Measurements from ENCODE around the gene NIBAN1.
"Not testable (repeated sequence)": the region's sequence is repeated elsewhere in the genome, so short reads cannot be mapped to it uniquely, and the experiment has no call there.

The NIBAN1 gene, protein sequence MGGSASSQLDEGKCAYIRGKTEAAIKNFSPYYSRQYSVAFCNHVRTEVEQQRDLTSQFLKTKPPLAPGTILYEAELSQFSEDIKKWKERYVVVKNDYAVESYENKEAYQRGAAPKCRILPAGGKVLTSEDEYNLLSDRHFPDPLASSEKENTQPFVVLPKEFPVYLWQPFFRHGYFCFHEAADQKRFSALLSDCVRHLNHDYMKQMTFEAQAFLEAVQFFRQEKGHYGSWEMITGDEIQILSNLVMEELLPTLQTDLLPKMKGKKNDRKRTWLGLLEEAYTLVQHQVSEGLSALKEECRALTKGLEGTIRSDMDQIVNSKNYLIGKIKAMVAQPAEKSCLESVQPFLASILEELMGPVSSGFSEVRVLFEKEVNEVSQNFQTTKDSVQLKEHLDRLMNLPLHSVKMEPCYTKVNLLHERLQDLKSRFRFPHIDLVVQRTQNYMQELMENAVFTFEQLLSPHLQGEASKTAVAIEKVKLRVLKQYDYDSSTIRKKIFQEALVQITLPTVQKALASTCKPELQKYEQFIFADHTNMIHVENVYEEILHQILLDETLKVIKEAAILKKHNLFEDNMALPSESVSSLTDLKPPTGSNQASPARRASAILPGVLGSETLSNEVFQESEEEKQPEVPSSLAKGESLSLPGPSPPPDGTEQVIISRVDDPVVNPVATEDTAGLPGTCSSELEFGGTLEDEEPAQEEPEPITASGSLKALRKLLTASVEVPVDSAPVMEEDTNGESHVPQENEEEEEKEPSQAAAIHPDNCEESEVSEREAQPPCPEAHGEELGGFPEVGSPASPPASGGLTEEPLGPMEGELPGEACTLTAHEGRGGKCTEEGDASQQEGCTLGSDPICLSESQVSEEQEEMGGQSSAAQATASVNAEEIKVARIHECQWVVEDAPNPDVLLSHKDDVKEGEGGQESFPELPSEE

DNA sequence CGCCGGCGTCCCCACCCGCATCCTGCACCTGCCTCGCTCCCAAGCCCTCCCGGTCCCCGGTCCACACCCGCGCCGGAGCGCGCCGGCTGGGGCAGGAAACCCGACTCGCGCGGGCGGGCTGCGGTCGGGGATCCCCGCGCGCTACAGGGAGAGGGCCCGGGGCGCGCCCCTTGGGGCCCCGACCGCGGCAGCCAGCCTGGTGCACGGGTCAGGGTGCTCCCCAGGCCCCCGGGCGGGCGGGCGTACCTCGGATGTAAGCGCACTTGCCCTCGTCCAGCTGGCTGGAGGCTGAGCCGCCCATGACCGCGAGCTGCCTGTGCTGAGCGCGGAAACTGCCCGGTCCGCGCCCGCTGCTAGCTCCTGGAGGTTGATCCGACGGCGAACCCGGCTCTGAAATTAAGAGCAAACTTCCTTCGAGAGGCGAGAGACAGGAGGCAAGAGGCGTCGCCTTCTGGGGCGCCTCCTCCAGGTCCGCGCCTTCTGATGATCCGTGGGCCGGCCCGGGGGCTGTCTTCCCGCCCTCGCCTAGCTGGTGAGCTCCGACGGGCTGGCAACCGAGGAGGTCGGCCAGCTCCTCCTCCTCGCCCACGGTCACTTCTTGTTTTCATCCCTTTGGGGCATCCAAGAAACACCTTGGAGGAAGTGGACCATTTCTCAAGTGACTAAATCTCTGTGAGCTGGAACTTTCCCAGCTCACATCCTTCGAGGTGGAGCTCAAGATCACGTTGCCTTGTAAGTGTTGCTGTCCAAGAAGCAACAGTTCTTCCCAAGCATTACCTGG lies at the start of gene NIBAN1:
Gene NIBAN1 (minus strand): TSS at position 453 of the 781 bp plus-strand sequence. CDS start 152 bp downstream, at position 301.
- peak within 1 kb of the TSS; percentile 91 for H3K4me3 ChIP-seq (ENCODE audit: low read depth, low read length)
- no peaks in the 10 kb centered on the region for H3K9me3 ChIP-seq (ENCODE audit: control insufficient read depth, insufficient read depth, low read length)
- H3K9ac ChIP-seq (ENCODE audit: low read depth, low read length), result peak within 1 kb of the TSS; percentile 93
- H3K27me3 ChIP-seq (ENCODE audit: control insufficient read depth, insufficient read depth, low read length), result peaks cover 46% of the 10 kb centered on the region
- no peaks in the 10 kb centered on the region for H3K36me3 ChIP-seq (ENCODE audit: control insufficient read depth, insufficient read depth, low read length)
- peaks cover 3% of the 10 kb centered on the region for H3K4me1 ChIP-seq (ENCODE audit: control insufficient read depth, insufficient read depth, low read length)

DNA sequence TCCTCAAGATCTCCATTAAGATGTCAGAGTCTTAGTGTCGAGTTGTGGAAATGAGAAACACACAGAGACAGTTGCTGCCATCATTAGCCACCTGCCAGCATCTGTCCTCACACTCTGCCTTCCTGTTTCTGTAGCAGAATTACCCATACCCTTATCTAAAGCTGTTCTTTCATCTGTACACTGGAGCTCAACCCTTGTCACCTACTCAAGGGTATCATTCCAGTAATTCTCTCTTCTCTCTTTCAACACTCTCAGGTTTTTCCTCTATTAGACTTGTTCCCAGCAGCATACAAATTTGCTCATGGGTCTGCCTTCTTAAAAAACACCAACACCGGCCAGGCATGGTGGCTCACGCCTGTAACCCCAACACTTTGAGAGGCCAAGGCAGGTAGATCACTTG lies 43.7 kb upstream of the NIBAN1 start:
- Histone ChIP-seq H3K9ac (ENCODE audit: low read depth, low read length) (no peak overlapping the region), H3K4me1 (ENCODE audit: control insufficient read depth, insufficient read depth, low read length) (no peaks in the 10 kb centered on the region), H3K4me3 (ENCODE audit: low read depth, low read length) (no peak overlapping the region), H3K36me3 (ENCODE audit: control insufficient read depth, insufficient read depth, low read length) (no peaks in the 10 kb centered on the region), H3K27me3 (ENCODE audit: control insufficient read depth, insufficient read depth, low read length) (no peaks in the 10 kb centered on the region), H3K9me3 (ENCODE audit: control insufficient read depth, insufficient read depth, low read length) (no peaks in the 10 kb centered on the region)

DNA sequence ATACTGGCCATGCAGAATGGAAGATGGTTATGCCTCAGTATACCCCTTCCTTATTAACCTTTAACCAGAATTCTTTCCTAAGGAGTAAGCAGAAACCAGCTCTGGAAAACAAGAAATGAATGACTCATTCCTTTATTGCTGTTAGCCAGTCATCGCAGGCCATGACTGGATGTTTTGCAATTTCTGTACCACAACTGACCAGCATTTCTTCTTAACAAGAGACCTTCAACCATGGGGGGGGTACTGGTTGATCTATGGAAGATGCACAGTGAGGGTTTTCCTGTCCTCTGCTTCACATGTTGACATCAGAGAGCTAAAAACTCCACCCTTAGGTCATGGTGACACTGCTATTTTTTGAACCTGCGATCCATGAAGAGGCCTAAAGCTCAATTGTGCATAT lies 43.0 kb upstream of the NIBAN1 start:
- Histone ChIP-seq H3K9me3 (ENCODE audit: control insufficient read depth, insufficient read depth, low read length) (no peaks in the 10 kb centered on the region), H3K9ac (ENCODE audit: low read depth, low read length) (no peak overlapping the region), H3K4me3 (ENCODE audit: low read depth, low read length) (no peak overlapping the region), H3K4me1 (ENCODE audit: control insufficient read depth, insufficient read depth, low read length) (no peaks in the 10 kb centered on the region), H3K36me3 (ENCODE audit: control insufficient read depth, insufficient read depth, low read length) (no peaks in the 10 kb centered on the region), H3K27me3 (ENCODE audit: control insufficient read depth, insufficient read depth, low read length) (no peaks in the 10 kb centered on the region)

DNA sequence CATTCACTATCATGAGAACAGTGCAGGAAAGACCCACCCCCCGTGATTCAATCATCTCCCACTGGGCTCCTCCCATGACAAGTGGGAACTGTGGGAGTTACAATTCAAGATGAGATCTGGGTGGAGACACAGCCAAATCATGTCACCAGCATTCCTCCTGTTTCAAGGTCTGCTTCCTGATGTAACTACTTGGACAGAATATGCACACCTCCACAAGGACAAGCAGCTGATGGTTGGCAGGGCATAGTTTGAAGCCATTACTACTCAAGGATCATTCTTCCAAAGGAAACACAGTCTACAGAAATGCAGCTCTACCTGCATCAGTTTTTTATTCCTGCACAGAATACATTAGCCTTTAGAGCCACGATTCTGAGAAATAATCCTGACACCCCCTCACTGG lies 42.6 kb upstream of the NIBAN1 start:
- H3K36me3 ChIP-seq (ENCODE audit: control insufficient read depth, insufficient read depth, low read length), result no peaks in the 10 kb centered on the region
- H3K4me1 ChIP-seq (ENCODE audit: control insufficient read depth, insufficient read depth, low read length), result no peaks in the 10 kb centered on the region
- no peak overlapping the region for H3K9ac ChIP-seq (ENCODE audit: low read depth, low read length)
- no peak overlapping the region for H3K4me3 ChIP-seq (ENCODE audit: low read depth, low read length)
- H3K9me3 ChIP-seq (ENCODE audit: control insufficient read depth, insufficient read depth, low read length), result no peaks in the 10 kb centered on the region
- no peaks in the 10 kb centered on the region for H3K27me3 ChIP-seq (ENCODE audit: control insufficient read depth, insufficient read depth, low read length)

DNA sequence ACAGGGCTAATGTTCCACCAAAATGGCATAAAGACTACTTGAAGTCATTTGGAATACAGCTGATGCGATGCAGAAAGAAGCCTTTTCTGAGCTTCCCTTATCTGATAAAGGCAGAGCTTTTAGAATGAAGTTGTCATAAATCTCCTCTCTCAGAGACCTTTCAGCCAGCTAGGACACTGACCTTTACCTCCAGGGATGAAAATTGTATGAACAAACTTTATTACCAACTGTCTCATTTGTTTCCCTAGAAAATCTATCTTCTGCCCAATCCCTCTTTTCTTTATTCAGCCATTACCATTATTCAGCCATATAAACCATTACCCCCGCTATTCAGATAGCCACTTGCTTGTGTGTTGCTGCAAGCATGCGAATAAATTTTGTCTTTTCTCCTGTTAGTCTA lies 41.3 kb upstream of the NIBAN1 start:
- H3K36me3 ChIP-seq (ENCODE audit: control insufficient read depth, insufficient read depth, low read length), result no peaks in the 10 kb centered on the region
- no peak overlapping the region for H3K4me3 ChIP-seq (ENCODE audit: low read depth, low read length)
- no peaks in the 10 kb centered on the region for H3K9me3 ChIP-seq (ENCODE audit: control insufficient read depth, insufficient read depth, low read length)
- H3K27me3 ChIP-seq (ENCODE audit: control insufficient read depth, insufficient read depth, low read length), result no peaks in the 10 kb centered on the region
- no peak overlapping the region for H3K9ac ChIP-seq (ENCODE audit: low read depth, low read length)
- no peaks in the 10 kb centered on the region for H3K4me1 ChIP-seq (ENCODE audit: control insufficient read depth, insufficient read depth, low read length)

DNA sequence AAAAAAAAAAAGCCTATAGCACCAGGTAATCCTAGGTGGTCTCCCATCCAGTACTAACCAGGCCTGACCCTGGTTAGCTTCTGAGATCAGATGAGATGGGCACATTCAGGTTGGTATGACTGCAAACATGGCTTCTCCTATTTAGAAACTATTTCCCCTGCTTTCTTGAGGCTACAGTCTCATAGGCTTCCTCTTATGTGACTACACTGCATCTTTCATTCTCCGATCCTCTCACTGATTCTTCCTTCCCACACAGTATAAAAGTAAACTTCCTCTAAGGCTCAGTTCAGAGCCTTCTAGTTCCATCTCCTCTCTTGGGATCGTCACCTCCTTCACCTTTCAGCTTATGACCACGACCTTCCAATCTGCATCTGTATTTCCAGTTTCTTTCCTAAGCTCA lies 40.6 kb upstream of the NIBAN1 start:
- H3K4me1 ChIP-seq (ENCODE audit: control insufficient read depth, insufficient read depth, low read length), result no peaks in the 10 kb centered on the region
- H3K36me3 ChIP-seq (ENCODE audit: control insufficient read depth, insufficient read depth, low read length), result no peaks in the 10 kb centered on the region
- no peaks in the 10 kb centered on the region for H3K27me3 ChIP-seq (ENCODE audit: control insufficient read depth, insufficient read depth, low read length)
- no peaks in the 10 kb centered on the region for H3K9me3 ChIP-seq (ENCODE audit: control insufficient read depth, insufficient read depth, low read length)
- H3K9ac ChIP-seq (ENCODE audit: low read depth, low read length), result no peak overlapping the region
- H3K4me3 ChIP-seq (ENCODE audit: low read depth, low read length), result no peak overlapping the region

DNA sequence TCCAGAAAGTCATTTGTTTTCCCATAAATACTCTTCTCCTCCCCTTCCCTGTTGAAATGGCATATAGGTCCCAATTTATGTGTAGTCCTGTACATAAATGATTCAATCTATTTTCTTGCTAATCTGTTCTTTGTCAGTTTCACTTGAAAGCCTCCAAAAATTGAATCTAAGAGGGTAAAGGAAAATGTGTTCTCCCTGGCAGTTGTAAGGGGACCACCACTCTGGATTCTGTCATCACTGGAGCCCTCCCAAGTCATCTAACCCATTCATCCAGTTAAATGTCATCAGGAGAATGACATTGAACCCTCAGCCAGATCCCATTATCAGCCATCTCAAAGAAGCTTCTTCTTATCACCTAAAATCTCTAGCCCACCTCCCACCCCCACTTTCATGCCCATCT lies 36.1 kb upstream of the NIBAN1 start:
- H3K36me3 ChIP-seq (ENCODE audit: control insufficient read depth, insufficient read depth, low read length), result no peaks in the 10 kb centered on the region
- H3K4me1 ChIP-seq (ENCODE audit: control insufficient read depth, insufficient read depth, low read length), result no peaks in the 10 kb centered on the region
- no peak overlapping the region for H3K9ac ChIP-seq (ENCODE audit: low read depth, low read length)
- H3K27me3 ChIP-seq (ENCODE audit: control insufficient read depth, insufficient read depth, low read length), result no peaks in the 10 kb centered on the region
- no peak overlapping the region for H3K4me3 ChIP-seq (ENCODE audit: low read depth, low read length)
- H3K9me3 ChIP-seq (ENCODE audit: control insufficient read depth, insufficient read depth, low read length), result no peaks in the 10 kb centered on the region

DNA sequence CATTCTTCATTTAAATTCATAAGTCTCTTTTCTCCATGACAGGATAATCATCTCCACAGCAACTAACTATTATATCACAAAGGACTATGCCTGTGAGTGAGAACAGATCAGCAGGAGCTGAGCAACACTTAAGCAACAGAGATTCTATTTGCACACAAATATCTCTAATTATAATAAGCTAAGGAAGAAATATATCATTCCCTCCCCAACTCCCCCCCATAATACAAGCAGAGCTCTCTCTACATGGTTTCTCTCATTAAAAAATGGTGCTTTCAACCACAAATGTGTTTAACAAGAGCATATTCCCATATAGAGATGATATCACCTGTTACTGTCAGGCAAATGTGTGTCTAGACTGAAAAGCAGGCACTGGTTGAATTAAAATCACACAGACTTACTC lies 34.5 kb upstream of the NIBAN1 start:
- H3K27me3 ChIP-seq (ENCODE audit: control insufficient read depth, insufficient read depth, low read length), result no peaks in the 10 kb centered on the region
- H3K9me3 ChIP-seq (ENCODE audit: control insufficient read depth, insufficient read depth, low read length), result no peaks in the 10 kb centered on the region
- no peaks in the 10 kb centered on the region for H3K4me1 ChIP-seq (ENCODE audit: control insufficient read depth, insufficient read depth, low read length)
- no peak overlapping the region for H3K9ac ChIP-seq (ENCODE audit: low read depth, low read length)
- no peak overlapping the region for H3K4me3 ChIP-seq (ENCODE audit: low read depth, low read length)
- H3K36me3 ChIP-seq (ENCODE audit: control insufficient read depth, insufficient read depth, low read length), result no peaks in the 10 kb centered on the region

DNA sequence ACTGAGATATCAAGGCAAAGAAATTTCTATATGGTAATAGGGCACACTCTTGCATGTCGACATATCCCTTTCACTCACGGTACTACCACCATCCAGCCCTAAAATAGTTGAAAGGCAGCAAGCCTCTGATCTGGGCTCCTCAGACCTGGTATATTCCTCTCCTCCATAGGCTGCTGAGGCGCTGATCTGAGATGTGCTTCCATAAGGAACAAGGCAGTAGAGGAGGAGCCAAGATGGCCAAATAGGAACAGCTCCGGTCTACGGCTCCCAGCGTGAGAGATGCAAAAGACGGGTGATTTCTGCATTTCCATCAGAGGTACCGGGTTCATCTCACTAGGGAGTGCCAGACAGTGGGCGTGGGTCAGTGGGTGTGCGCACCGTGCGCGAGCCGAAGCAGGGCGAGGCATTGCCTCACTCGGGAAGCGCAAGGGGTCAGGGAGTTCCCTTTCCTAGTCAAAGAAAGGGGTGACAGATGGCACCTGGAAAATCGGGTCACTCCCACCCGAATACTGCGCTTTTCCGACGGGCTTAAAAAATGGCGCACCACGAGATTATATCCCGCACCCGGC lies 27.1 kb upstream of the NIBAN1 start:
- H3K9ac ChIP-seq (ENCODE audit: low read depth, low read length), result not testable (repeated sequence)

DNA sequence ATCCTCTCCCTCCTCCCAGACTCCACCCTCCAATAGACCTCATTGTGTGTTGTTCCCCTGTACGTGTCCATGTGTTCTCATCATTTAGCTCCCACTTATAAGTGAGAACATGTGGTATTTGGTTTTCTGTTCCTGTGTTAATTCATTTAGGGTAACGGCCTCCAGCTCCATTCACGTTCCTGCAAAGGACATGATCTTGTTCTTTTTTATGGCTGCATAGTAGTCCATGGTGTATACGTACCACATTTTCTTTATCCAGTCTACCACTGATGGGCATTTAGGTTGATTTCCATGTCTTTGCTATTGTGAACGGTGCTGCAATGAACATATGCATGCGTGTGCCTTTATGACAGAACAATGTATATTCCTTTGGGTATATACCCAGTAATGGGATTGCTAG lies 25.7 kb upstream of the NIBAN1 start:
- H3K9me3 ChIP-seq (ENCODE audit: control insufficient read depth, insufficient read depth, low read length); H3K27me3 ChIP-seq (ENCODE audit: control insufficient read depth, insufficient read depth, low read length); H3K4me3 ChIP-seq (ENCODE audit: low read depth, low read length); H3K36me3 ChIP-seq (ENCODE audit: control insufficient read depth, insufficient read depth, low read length); H3K4me1 ChIP-seq (ENCODE audit: control insufficient read depth, insufficient read depth, low read length); H3K9ac ChIP-seq (ENCODE audit: low read depth, low read length): not testable (repeated sequence)

More for the DNA sequence above, 27.1 kb upstream of the NIBAN1 start:
- not testable (repeated sequence) for H3K4me1 ChIP-seq (ENCODE audit: control insufficient read depth, insufficient read depth, low read length); H3K36me3 ChIP-seq (ENCODE audit: control insufficient read depth, insufficient read depth, low read length); H3K27me3 ChIP-seq (ENCODE audit: control insufficient read depth, insufficient read depth, low read length); H3K9me3 ChIP-seq (ENCODE audit: control insufficient read depth, insufficient read depth, low read length)
- H3K4me3 ChIP-seq (ENCODE audit: low read depth, low read length), result peak overlapping the region; percentile 6

DNA sequence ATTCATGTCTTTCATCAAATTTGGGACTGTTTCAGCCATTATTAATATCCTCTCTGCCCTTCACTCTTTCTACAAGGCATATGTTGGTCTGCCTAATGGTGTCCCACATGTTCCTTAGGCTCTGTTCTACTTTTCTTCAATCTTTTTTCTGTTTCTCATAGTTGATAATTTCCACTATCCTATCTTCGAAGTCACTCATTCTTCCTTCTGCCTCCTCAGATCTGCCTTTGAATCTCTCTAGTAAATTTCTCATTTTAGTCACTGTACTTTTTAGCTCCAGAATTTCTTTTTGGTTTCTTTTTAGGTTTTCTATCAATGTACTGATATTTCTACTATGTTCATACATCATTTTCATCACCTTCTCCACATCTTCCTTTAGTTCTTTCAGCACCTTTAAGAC lies 20.0 kb upstream of the NIBAN1 start:
- peaks cover 2% of the 10 kb centered on the region for H3K4me1 ChIP-seq (ENCODE audit: control insufficient read depth, insufficient read depth, low read length)
- no peaks in the 10 kb centered on the region for H3K9me3 ChIP-seq (ENCODE audit: control insufficient read depth, insufficient read depth, low read length)
- no peak overlapping the region for H3K4me3 ChIP-seq (ENCODE audit: low read depth, low read length)
- H3K9ac ChIP-seq (ENCODE audit: low read depth, low read length), result no peak overlapping the region
- no peaks in the 10 kb centered on the region for H3K27me3 ChIP-seq (ENCODE audit: control insufficient read depth, insufficient read depth, low read length)
- no peaks in the 10 kb centered on the region for H3K36me3 ChIP-seq (ENCODE audit: control insufficient read depth, insufficient read depth, low read length)

All from iPS-15b (cell line).